ENCODE measurements around the gene ACSM2B.
"Not testable (repeated sequence)": the region's sequence is repeated elsewhere in the genome, so short reads cannot be mapped to it uniquely, and the experiment has no call there.

Gene ACSM2B

GRCh38 chr16:20592780-20593179 is 16.6 kb upstream of the ACSM2B start:
- DNase-seq, result not testable (repeated sequence)

- not testable (repeated sequence) for DNase-seq
Observed at GRCh38 chr16:20589486-20589885, 13.3 kb upstream of the ACSM2B start.

- not testable (repeated sequence) for DNase-seq
Observed at GRCh38 chr16:20587645-20588074, 11.5 kb upstream of the ACSM2B start.

GRCh38 chr16:20586716-20587115 is 10.5 kb upstream of the ACSM2B start:
- not testable (repeated sequence) for DNase-seq

GRCh38 chr16:20586112-20586511 is 9.9 kb upstream of the ACSM2B start:
- not testable (repeated sequence) for DNase-seq

- not testable (repeated sequence) for DNase-seq
Observed at GRCh38 chr16:20580487-20581259, 4.5 kb upstream of the ACSM2B start.

- DNase-seq, result not testable (repeated sequence)
Observed at GRCh38 chr16:20578091-20578490, 1.9 kb upstream of the ACSM2B start.

GRCh38 chr16:20569117-20569651 is 7.0 kb downstream of the ACSM2B start:
- DNase-seq, result not testable (repeated sequence)

- DNase-seq, result no peak
Observed at GRCh38 chr16:20568404-20568803, 7.8 kb downstream of the ACSM2B start.

GRCh38 chr16:20566864-20567263 is 9.3 kb downstream of the ACSM2B start:
- DNase-seq, result no peak

- DNase-seq, result not testable (repeated sequence)
Observed at GRCh38 chr16:20565334-20565733, 10.8 kb downstream of the ACSM2B start.

- not testable (repeated sequence) for DNase-seq
Observed at GRCh38 chr16:20564218-20564617, 11.9 kb downstream of the ACSM2B start.

GRCh38 chr16:20555628-20556027 is 20.5 kb downstream of the ACSM2B start:
- DNase-seq, result not testable (repeated sequence)

- not testable (repeated sequence) for DNase-seq
Observed at GRCh38 chr16:20554689-20555088, 21.5 kb downstream of the ACSM2B start.

GRCh38 chr16:20553493-20553892 is 22.7 kb downstream of the ACSM2B start:
- not testable (repeated sequence) for DNase-seq

GRCh38 chr16:20546951-20547350 is 29.2 kb downstream of the ACSM2B start:
- not testable (repeated sequence) for DNase-seq

GRCh38 chr16:20546278-20546853 is 29.8 kb downstream of the ACSM2B start:
- not testable (repeated sequence) for DNase-seq

- not testable (repeated sequence) for DNase-seq
Observed at GRCh38 chr16:20540603-20541316, 35.4 kb downstream of the ACSM2B start.

GRCh38 chr16:20538687-20539086 is 37.5 kb downstream of the ACSM2B start:
- DNase-seq, result no peak

- DNase-seq, result peak; percentile 53
Observed at GRCh38 chr16:20538181-20538580, 38.0 kb downstream of the ACSM2B start.

- DNase-seq, result not testable (repeated sequence)
Observed at GRCh38 chr16:20536669-20537068, 39.5 kb downstream of the ACSM2B start.

GRCh38 chr16:20532284-20532792 is 43.8 kb downstream of the ACSM2B start:
- DNase-seq, result not testable (repeated sequence)

GRCh38 chr16:20531795-20532194 is 44.4 kb downstream of the ACSM2B start:
- not testable (repeated sequence) for DNase-seq

All from MV-4-11 (cell line).